B cell (primary cell): ENCODE results near the gene SPATA12. TPM values are rescaled to one million over a fixed set of nuclear protein-coding genes. Genes with fewer than 3 reads are reported as not detected.
A peak's percentile ranks its signal among the peaks of the same experiment; 100 is the strongest.

Experiments
- ATAC-seq: fragments of 200-7000 bp; cut with Tn5 transposase; one replicate; pipeline ENCODE4 v1.10.0; 2021; ENCODE audit warnings: low read depth, mild to moderate bottlenecking, moderate number of reproducible peaks, moderate library complexity
- CTCF ChIA-PET: fragments of 350-600 bp; sonication (Branson Sonifier 250); formaldehyde crosslinking; loops from one replicate; lab custom pipeline; 2021; ENCODE audit warnings: antibody characterized with exemption, inconsistent platforms; lab: Charles Lee
- POLR2A ChIA-PET: fragments of 350-600 bp; sonication (Branson Sonifier 250); formaldehyde crosslinking; loops from one replicate; lab custom pipeline; 2021; ENCODE audit warnings: antibody characterized with exemption; lab: Charles Lee
- DNase-seq: peaks from one replicate; pipeline ENCODE4 v3.0.0; 2013
- H2AFZ ChIP-seq: 2 replicates; pipeline ENCODE4 v1.6.1; 2012; ENCODE audit warnings: mild to moderate bottlenecking, low read depth, low read length; ENCODE audit not compliant: insufficient read depth, poor library complexity, severe bottlenecking
- H3K27ac ChIP-seq, 2 donors: 1 replicate in 1 of 2; 2 replicates in 1 of 2; pipeline ENCODE4 v1.5.1; 2012 to 2013; ENCODE audit warnings: low read length in 2 of 2, mild to moderate bottlenecking in 2 of 2, moderate library complexity in 1 of 2
- H3K27me3 ChIP-seq, 4 experiments: fragments of 200-600 bp in 1 of 4; sonication (generic) in 1 of 4; replicated peaks in 1 of 4; 1 replicate in 2 of 4; 2 replicates in 2 of 4; pipeline versions ENCODE4 v1.6.1 to v1.7.0; 2013 to 2016; ENCODE audit warnings: low read length in 3 of 4, mild to moderate bottlenecking in 2 of 4, mixed read lengths in 1 of 4, moderate library complexity in 1 of 4; ENCODE audit not compliant: insufficient read depth in 4 of 4, control insufficient read depth in 3 of 4; ENCODE audit errors: control extremely low read depth in 1 of 4
- H3K36me3 ChIP-seq, 2 experiments: replicated peaks in 1 of 2; 1 replicate in 1 of 2; 2 replicates in 1 of 2; pipeline versions ENCODE4 v1.6.1 to v1.7.1; 2013; ENCODE audit warnings: low read length in 1 of 2; ENCODE audit not compliant: insufficient read depth in 2 of 2, control insufficient read depth in 1 of 2; ENCODE audit errors: control extremely low read depth in 1 of 2, extremely low read depth in 1 of 2
- H3K4me1 ChIP-seq, 2 donors: fragments of 200-600 bp in 1 of 2; sonication (generic) in 1 of 2; 1 replicate in 1 of 2; 2 replicates in 1 of 2; pipeline versions ENCODE4 v1.5.1 to v1.6.1; 2013 to 2017; ENCODE audit warnings: low read length in 2 of 2; ENCODE audit not compliant: control insufficient read depth in 2 of 2, insufficient read depth in 2 of 2
- H3K4me2 ChIP-seq: replicated peaks from 2 replicates; pipeline ENCODE3; 2012; ENCODE audit warnings: mild to moderate bottlenecking, low read depth, low read length; ENCODE audit not compliant: poor library complexity, severe bottlenecking
- H3K4me3 ChIP-seq, 5 experiments: fragments of 200-600 bp in 1 of 5; sonication (generic) in 1 of 5; 1 replicate in 3 of 5; 2 replicates in 2 of 5; pipeline versions ENCODE4 v1.5.1 to v1.7.0; 2011 to 2016; ENCODE audit warnings: low read length in 4 of 5, mild to moderate bottlenecking in 4 of 5, low read depth in 2 of 5, control low read depth in 1 of 5, moderate library complexity in 1 of 5; ENCODE audit not compliant: insufficient read depth in 1 of 5; ENCODE audit errors: control extremely low read depth in 1 of 5, extremely low read depth in 1 of 5
- H3K79me2 ChIP-seq: fragments of 200-600 bp; sonication (generic); one replicate; pipeline ENCODE4 v1.6.0; 2016; ENCODE audit warnings: low read length; ENCODE audit not compliant: control insufficient read depth, insufficient read depth
- H3K9ac ChIP-seq: fragments of 200-600 bp; sonication (generic); 2 replicates; pipeline ENCODE4 v1.6.1; 2017; ENCODE audit warnings: mild to moderate bottlenecking, low read length, moderate library complexity
- H3K9me3 ChIP-seq, 3 donors: one replicate each; pipeline versions ENCODE4 v1.6.1 to v1.7.1; 2013; ENCODE audit warnings: low read length in 2 of 3; ENCODE audit not compliant: control insufficient read depth in 2 of 3, insufficient read depth in 1 of 3; ENCODE audit errors: control extremely low read depth in 1 of 3
- H4K20me1 ChIP-seq: 2 replicates; pipeline ENCODE4 v1.6.0; 2012; ENCODE audit warnings: mild to moderate bottlenecking, low read length; ENCODE audit not compliant: insufficient read depth, control insufficient read depth, poor library complexity, severe bottlenecking
- H3K27ac Mint-ChIP-seq: one replicate; pipeline ENCODE4 v1.8.0; 2021; ENCODE audit warnings: mixed read lengths
- H3K27me3 Mint-ChIP-seq: one replicate; pipeline ENCODE4 v1.8.0; 2021; ENCODE audit warnings: mixed read lengths
- H3K4me1 Mint-ChIP-seq: one replicate; pipeline ENCODE4 v1.8.0; 2021; ENCODE audit warnings: mixed read lengths
- H3K4me3 Mint-ChIP-seq: one replicate; pipeline ENCODE4 v1.8.0; 2021; ENCODE audit warnings: mixed read lengths
- H3K9me3 Mint-ChIP-seq: one replicate; pipeline ENCODE4 v1.8.0; 2022; ENCODE audit warnings: mixed read lengths; ENCODE audit not compliant: insufficient read depth
- CTCF ChIP-seq: fragments of 200-600 bp; IDR thresholded peaks from one replicate; pipeline ENCODE4 v1.8.0; 2022; ENCODE audit warnings: antibody characterized with exemption, mild to moderate bottlenecking
- EZH2 ChIP-seq: IDR thresholded peaks from 2 replicates; pipeline ENCODE4 v1.6.1; 2012; ENCODE audit warnings: borderline replicate concordance, low read depth, mild to moderate bottlenecking, moderate library complexity, low read length; ENCODE audit not compliant: insufficient read depth, poor library complexity, severe bottlenecking
- WGBS: methylation state at CpG from one replicate; pipeline ENCODE4 v1.1.5; 2013; ENCODE audit warnings: missing lambda C conversion rate; ENCODE audit not compliant: insufficient coverage; 5-methylcytosine and 5-hydroxymethylcytosine counted together
- intact Hi-C: fragments of 100-400 bp; cut with micrococcal nuclease; formaldehyde crosslinking; loops from one replicate; pipeline ENCODE4 v1.10.0; 2022
- polyA minus RNA-seq: library from RNA; depleted of rRNA, polyadenylated mRNA; stranded (reverse); fragments of >200 nt; gene quantifications from 2 replicates; pipeline ENCODE4 v1.2.3, GENCODE V29; 2012
- polyA plus RNA-seq: library from polyadenylated mRNA; depleted of rRNA; stranded (reverse); fragments of >200 nt; gene quantifications from 2 replicates; pipeline ENCODE4 v1.2.3, GENCODE V29; 2012
- total RNA-seq, 2 donors: library from RNA; stranded (reverse); fragments of 120-200 nt in 1 of 2; gene quantifications; 1 replicate in 1 of 2; 2 replicates in 1 of 2; pipeline versions ENCODE4 v1.2.3 to v1.2.4, GENCODE V29; 2013 to 2022

Gene SPATA12, protein sequence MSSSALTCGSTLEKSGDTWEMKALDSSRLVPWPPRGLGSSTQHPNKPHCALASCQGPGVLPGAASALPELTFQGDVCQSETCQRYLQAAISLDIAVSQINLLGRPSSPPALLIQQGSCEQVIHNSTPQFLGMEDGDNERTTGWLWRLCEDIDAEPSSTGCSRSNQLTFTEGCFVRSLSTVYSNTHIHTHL
- total RNA-seq: not detected in 2 replicates
- total RNA-seq (2013): not detected
- polyA plus RNA-seq: not detected in 2 replicates
- not detected in 2 replicates for polyA minus RNA-seq

- Histone ChIP-seq H3K4me3 (no peak within 1 kb of the TSS), H3K4me2 (no peak within 1 kb of the TSS), H3K27me3 (peaks cover 0 to 38% (median 22%) of the 10 kb centered on the region in 4 experiments), H3K27ac (no peak within 1 kb of the TSS), H3K9me3 (peaks cover 0 to 10% (median 0%) of the 10 kb centered on the region in 3 donors), H2AFZ (no peak within 1 kb of the TSS), H3K4me1 (peaks cover 3 to 5% of the 10 kb centered on the region in 2 donors), H3K9ac (no peak within 1 kb of the TSS), H3K79me2 (no peaks in the 10 kb centered on the region), H4K20me1 (no peaks in the 10 kb centered on the region), H3K36me3 (no peaks in the 10 kb centered on the region)
- CTCF ChIA-PET: no interaction called here
- Mint-ChIP-seq H3K4me1 (peaks cover 2% of the 10 kb centered on the region), H3K9me3 (no peaks in the 10 kb centered on the region), H3K4me3 (no peak within 1 kb of the TSS), H3K27me3 (peaks cover 50% of the 10 kb centered on the region), H3K27ac (no peak within 1 kb of the TSS)
- ATAC-seq: peak; percentile 31
- POLR2A ChIA-PET: no interaction called here
- TF ChIP-seq CTCF: no peak
- TF ChIP-seq EZH2: no peak
- intact Hi-C loops: loop anchor here (10.0 kb wide), 1 partner anchor 375 kb away; the partner anchor contains the start of gene TASOR
- no peak for DNase-seq
- WGBS: 27% methylated on average over 7 of the region's 11 CpGs
Measured at GRCh38 chr3:57060089-57060821, at the start of gene SPATA12. Gene SPATA12 (plus strand): TSS chr3:57060664. CDS start chr3:57073695, 13,031 bp downstream.

DNA sequence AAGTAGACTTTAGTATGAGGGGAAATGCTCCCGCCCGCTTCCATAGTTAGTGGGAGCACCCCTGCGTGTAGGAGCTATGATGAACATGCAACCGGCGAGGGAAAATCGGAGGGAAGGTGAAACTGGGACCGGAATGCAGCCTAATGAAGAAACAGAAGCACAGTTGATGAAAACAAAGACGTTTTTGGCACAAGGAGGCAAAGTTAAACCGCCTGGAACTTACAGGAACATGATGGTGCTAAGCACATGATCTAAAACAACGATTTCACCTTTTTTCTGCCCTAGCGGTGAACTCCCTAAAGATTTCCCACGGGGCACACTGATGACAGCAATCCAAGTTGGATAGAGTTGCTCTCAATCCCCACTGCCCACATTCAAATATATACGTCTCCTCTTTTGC lies 49.4 kb upstream of the SPATA12 start:
- intact Hi-C loops: no loop called here
- no peak for TF ChIP-seq EZH2
- no peak for TF ChIP-seq CTCF
- no peak overlapping the region for H3K27ac Mint-ChIP-seq
- 92% methylated on average over 12 of the region's 13 CpGs for WGBS
- H3K9ac ChIP-seq: no peak overlapping the region
- no peak overlapping the region for H3K4me3 Mint-ChIP-seq
- H4K20me1 ChIP-seq: no peaks in the 10 kb centered on the region
- POLR2A ChIA-PET: no interaction called here
- no peak overlapping the region for H3K27ac ChIP-seq
- DNase-seq (no peak), ATAC-seq (no peak)
- peaks cover 3% of the 10 kb centered on the region for H3K4me1 Mint-ChIP-seq
- peaks cover 0 to 2% (median 0%) of the 10 kb centered on the region in 4 experiments for H3K27me3 ChIP-seq
- H3K27me3 Mint-ChIP-seq: peaks cover 16% of the 10 kb centered on the region
- H3K79me2 ChIP-seq: no peaks in the 10 kb centered on the region
- H2AFZ ChIP-seq: no peak overlapping the region
- CTCF ChIA-PET: no interaction called here
- no peak overlapping the region for H3K4me2 ChIP-seq
- H3K4me3 ChIP-seq: no peak overlapping the region
- peaks cover 0 to 14% (median 0%) of the 10 kb centered on the region in 3 donors for H3K9me3 ChIP-seq
- no peaks in the 10 kb centered on the region for H3K9me3 Mint-ChIP-seq
- H3K36me3 ChIP-seq: no peaks in the 10 kb centered on the region
- H3K4me1 ChIP-seq: no peaks in the 10 kb centered on the region
